HFF-Myc (cell line): ENCODE measurements around the gene CCDC61.

Source experiments
- DNase-seq: peaks from one replicate; pipeline ENCODE4 v3.0.0-alpha.2; 2011; ENCODE audit warnings: low read depth; ENCODE audit errors: extremely low read depth
- H3K4me3 ChIP-seq: replicated peaks from 2 replicates; pipeline ENCODE4 v1.5.1; 2011; ENCODE audit warnings: low read depth, mild to moderate bottlenecking, control low read depth, low read length
- CTCF ChIP-seq: IDR thresholded peaks from 2 replicates; pipeline ENCODE4 v1.5.1; 2012; ENCODE audit warnings: mild to moderate bottlenecking, low read depth, low read length, control low read depth; ENCODE audit errors: missing control alignments

The CCDC61 gene

DNA sequence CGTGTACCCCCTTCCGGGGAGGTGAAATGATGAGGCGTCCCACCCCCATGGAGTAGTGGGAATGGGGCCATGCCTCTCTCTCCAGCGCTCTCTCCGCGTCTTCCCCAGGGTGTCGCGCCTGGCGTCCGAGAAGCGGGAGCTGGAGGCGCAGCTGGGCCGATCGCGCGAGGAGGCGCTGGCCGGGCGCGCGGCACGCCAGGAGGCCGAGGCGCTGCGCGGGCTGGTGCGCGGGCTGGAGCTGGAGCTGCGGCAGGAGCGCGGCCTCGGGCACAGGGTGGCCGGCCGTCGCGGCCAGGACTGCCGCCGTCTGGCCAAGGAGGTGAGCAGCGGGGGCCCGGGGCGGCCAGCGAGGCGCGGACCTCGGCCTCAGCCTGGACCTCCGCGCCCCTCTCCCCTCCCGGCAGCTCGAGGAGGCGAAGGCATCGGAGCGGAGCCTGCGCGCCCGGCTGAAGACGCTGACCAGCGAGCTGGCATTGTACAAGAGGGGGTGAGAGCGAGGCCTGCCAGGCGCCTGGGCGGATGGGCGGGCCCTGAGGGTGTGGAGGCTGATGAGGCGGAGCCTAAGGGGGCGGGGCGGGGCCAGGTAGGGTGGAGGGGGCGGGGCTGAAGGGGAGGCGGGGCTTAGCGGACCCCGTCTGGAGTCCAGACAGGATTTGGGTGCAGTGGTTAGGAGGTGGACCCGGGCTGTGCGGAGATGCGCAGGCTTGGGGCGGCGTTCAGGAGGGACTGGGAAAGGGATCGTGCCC, 19.8 kb downstream of the CCDC61 start:
- no peak overlapping the region for H3K4me3 ChIP-seq
- no peak for TF ChIP-seq CTCF
- no peak for DNase-seq

GRCh38 chr19:46015687-46016425, 20.6 kb downstream of the CCDC61 start:
- H3K4me3 ChIP-seq = peak overlapping the region; percentile 38
- DNase-seq = no peak
- no peak for TF ChIP-seq CTCF

- peak overlapping the region; percentile 38 for H3K4me3 ChIP-seq
- no peak for DNase-seq
- peak; percentile 75 for TF ChIP-seq CTCF
Observed at GRCh38 chr19:46016426-46017094, 21.3 kb downstream of the CCDC61 start.

DNA sequence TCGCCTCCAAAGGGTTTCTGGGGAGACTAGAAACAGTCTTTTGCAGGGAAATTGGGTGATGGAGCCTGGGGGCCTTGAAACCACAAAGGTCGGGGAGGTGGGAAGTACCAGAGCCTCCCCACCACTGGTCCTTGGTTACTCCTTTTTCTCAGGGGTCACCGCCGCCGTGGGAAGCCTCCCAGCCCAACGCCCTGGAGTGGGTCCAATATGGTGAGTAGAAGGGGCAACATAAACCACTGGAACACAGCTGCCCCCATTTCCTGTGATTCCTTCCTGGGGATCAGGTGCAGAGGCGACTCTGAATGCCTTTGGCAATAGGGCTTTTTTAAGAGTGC, 21.8 kb downstream of the CCDC61 start:
- TF ChIP-seq CTCF = no peak
- no peak overlapping the region for H3K4me3 ChIP-seq
- no peak for DNase-seq

DNA sequence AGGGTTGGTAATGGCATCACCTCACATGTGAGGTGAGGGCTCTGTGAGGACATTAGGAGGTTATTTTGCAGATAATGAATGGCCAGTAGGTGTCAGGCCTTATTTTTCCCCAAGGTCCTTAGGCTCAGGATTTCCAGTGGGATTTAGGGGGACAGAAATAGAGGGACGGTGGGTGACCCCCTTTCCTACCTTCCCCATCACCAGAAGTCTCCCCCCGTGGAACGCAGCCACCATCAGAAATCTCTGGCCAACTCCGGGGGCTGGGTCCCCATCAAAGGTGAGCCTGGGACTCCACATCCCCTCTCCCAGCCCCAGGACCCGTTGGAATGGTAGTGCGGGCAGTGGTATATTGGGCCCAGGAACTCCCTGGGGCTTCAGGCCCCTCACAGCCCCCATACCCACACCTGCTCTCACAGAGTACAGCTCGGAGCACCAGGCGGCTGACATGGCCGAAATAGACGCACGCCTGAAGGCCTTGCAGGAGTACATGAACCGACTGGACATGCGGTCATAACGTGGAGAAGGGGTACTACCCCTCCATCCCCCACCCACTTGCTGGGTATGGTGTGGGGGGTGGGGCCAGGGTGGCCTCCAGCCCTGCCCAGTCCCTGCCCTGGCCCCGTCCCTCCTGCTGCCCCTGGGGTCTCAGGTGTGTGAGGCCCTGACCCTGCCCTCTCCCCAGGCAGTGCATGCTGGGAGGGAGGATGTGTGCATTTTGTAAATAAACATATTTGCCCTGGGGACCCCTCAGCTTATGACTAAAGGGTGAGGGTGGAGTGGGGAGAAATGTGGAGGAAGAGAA, 22.8 kb downstream of the CCDC61 start:
- DNase-seq = no peak
- TF ChIP-seq CTCF = no peak
- no peak overlapping the region for H3K4me3 ChIP-seq

DNA sequence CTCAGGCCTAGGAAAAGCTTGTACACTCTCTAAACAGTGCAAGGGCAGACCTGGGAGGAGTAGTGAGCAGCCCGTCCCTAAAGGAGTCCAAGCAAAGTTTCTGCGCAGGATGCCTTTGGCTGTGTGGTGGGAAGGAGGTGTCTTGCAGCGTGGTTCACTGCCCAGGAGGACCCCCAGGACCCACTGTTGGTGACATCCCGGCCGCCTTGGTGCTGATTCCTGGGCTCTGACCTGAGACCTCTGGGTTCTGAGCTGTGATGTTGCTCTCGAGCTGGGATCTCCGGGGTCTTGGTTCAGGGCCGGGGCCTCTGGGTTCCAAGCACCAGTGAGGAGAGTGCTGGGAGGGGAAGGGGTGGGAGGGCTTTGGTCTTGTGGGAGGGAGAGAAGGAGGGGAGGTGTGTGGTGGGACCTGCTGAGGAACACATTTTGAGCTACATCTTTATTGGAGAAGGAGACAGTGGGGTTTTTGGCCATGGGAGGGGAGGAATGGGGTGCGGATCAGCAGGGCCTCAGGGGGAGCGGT, 23.5 kb downstream of the CCDC61 start:
- no peak for TF ChIP-seq CTCF
- H3K4me3 ChIP-seq = no peak overlapping the region
- no peak for DNase-seq
